Testis (tissue), 2 donors: ENCODE measurements around the gene CEP72.

Experiments used
- CTCF ChIP-seq, 3 experiments: fragments of 450-650 bp in 2 of 3; fragments of 200-600 bp in 1 of 3; sonication (generic) in 1 of 3; IDR thresholded peaks; one replicate each; pipeline ENCODE4 v1.5.1; 2016 to 2019; ENCODE audit warnings: antibody characterized with exemption in 3 of 3, mild to moderate bottlenecking in 2 of 3, moderate library complexity in 1 of 3
- POLR2A ChIP-seq: fragments of 450-650 bp; IDR thresholded peaks from one replicate; pipeline ENCODE4 v1.6.1; 2017; ENCODE audit warnings: antibody characterized with exemption, mild to moderate bottlenecking, moderate library complexity

GRCh38 chr5:643811-644271 is 31.7 kb downstream of the CEP72 start:
- TF ChIP-seq CTCF (IDR thresholded peaks at IDR 0.05) = no peak
- TF ChIP-seq POLR2A = no peak
